ENCODE data around the gene GUCD1.

- TF ChIP-seq CTCF (IDR thresholded peaks at IDR 0.05) (no peak), POLR2AphosphoS5 (IDR thresholded peaks at IDR 0.05) (no peak)
These were observed 30.0 kb upstream of the GUCD1 start for GRCh38 chr22:24584871-24585411.
